Fibroblast of lung (primary cell): ENCODE results near the gene XPR1.

Experiments used
- EZH2 ChIP-seq: IDR thresholded peaks from 2 replicates; pipeline ENCODE4 v1.5.1; 2012; ENCODE audit warnings: low read length, control low read depth, mild to moderate bottlenecking; ENCODE audit errors: missing control alignments
- TF ChIP-seq, protein P1 (sequence below), 2 donors: IDR thresholded peaks in 1 of 2; conservative IDR thresholded peaks in 1 of 2; 1 replicate in 1 of 2; 2 replicates in 1 of 2; pipeline ENCODE4 v1.5.1; 2011 to 2012; ENCODE audit warnings: low read length in 2 of 2, control low read depth in 1 of 2, inconsistent platforms in 1 of 2, low read depth in 1 of 2, mild to moderate bottlenecking in 1 of 2

- TF ChIP-seq, protein P1, sequence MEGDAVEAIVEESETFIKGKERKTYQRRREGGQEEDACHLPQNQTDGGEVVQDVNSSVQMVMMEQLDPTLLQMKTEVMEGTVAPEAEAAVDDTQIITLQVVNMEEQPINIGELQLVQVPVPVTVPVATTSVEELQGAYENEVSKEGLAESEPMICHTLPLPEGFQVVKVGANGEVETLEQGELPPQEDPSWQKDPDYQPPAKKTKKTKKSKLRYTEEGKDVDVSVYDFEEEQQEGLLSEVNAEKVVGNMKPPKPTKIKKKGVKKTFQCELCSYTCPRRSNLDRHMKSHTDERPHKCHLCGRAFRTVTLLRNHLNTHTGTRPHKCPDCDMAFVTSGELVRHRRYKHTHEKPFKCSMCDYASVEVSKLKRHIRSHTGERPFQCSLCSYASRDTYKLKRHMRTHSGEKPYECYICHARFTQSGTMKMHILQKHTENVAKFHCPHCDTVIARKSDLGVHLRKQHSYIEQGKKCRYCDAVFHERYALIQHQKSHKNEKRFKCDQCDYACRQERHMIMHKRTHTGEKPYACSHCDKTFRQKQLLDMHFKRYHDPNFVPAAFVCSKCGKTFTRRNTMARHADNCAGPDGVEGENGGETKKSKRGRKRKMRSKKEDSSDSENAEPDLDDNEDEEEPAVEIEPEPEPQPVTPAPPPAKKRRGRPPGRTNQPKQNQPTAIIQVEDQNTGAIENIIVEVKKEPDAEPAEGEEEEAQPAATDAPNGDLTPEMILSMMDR (conservative IDR thresholded peaks at IDR 0.05 in 1 of 2, IDR thresholded peaks at IDR 0.05 in 1 of 2; ENCODE audit: low read depth in 1 of 2, low read length in 2 of 2) = no peak
- no peak for TF ChIP-seq EZH2
Measured at GRCh38 chr1:180614730-180615129, 17.1 kb upstream of the XPR1 start.
